Sigmoid colon (tissue), 7 donors: Measurements from ENCODE around the gene CDC5L. TPM values are rescaled to one million over a fixed set of nuclear protein-coding genes. Genes with fewer than 3 reads are reported as not detected.

Experiments used
- DNase-seq: peaks from one replicate; pipeline ENCODE4 v3.0.0-alpha.2; 2019
- H3K27ac ChIP-seq, 4 donors: fragments of 200-600 bp; sonication (generic); one replicate each; pipeline ENCODE4 v1.5.1; 2016 to 2019; ENCODE audit warnings: mild to moderate bottlenecking in 1 of 4
- H3K27me3 ChIP-seq, 3 donors: fragments of 200-600 bp; sonication (generic); one replicate each; pipeline ENCODE4 v1.5.1; 2019; ENCODE audit warnings: mild to moderate bottlenecking in 1 of 3
- H3K36me3 ChIP-seq, 4 donors: fragments of 200-600 bp; sonication (generic); one replicate each; pipeline ENCODE4 v1.5.1; 2016 to 2019
- H3K4me1 ChIP-seq, 4 donors: fragments of 200-600 bp; sonication (generic); one replicate each; pipeline ENCODE4 v1.5.1; 2017 to 2019
- H3K4me3 ChIP-seq, 4 donors: fragments of 200-600 bp; sonication (generic); one replicate each; pipeline ENCODE4 v1.5.1; 2017 to 2019; ENCODE audit warnings: mild to moderate bottlenecking in 2 of 4, moderate library complexity in 1 of 4
- H3K9me3 ChIP-seq, 4 donors: fragments of 200-600 bp in 3 of 4; sonication (generic) in 3 of 4; one replicate each; pipeline versions ENCODE4 v1.5.1 to v1.6.1; 2013 to 2019
- CTCF ChIP-seq, 4 experiments: fragments of 450-650 bp in 3 of 4; fragments of 200-600 bp in 1 of 4; IDR thresholded peaks; one replicate each; pipeline ENCODE4 v1.5.1; 2016 to 2019; ENCODE audit warnings: antibody characterized with exemption in 4 of 4, mild to moderate bottlenecking in 3 of 4, moderate library complexity in 2 of 4
- EP300 ChIP-seq, 4 donors: sonication (generic); formaldehyde crosslinking; IDR thresholded peaks; one replicate each; pipeline ENCODE4 v1.6.1; 2017; ENCODE audit warnings: antibody characterized with exemption in 4 of 4
- POLR2A ChIP-seq, 2 donors: fragments of 450-650 bp; IDR thresholded peaks; one replicate each; pipeline ENCODE4 v1.6.1; 2016; ENCODE audit warnings: antibody characterized with exemption in 2 of 2, mild to moderate bottlenecking in 2 of 2, moderate library complexity in 2 of 2
- POLR2AphosphoS5 ChIP-seq, 4 donors: sonication (generic); formaldehyde crosslinking; IDR thresholded peaks; one replicate each; pipeline ENCODE4 v1.6.1; 2017; ENCODE audit warnings: antibody characterized with exemption in 4 of 4
- WGBS, 2 donors: extraction: QIAGEN DNeasy Blood & Tissue Kit; methylation state at CpG; one replicate each; pipeline ENCODE4 v1.1.7; 2013; 5-methylcytosine and 5-hydroxymethylcytosine counted together
- intact Hi-C: fragments of 100-400 bp; cut with DNase I; formaldehyde crosslinking; loops from one replicate; pipeline ENCODE4 v1.15.1; 2023
- polyA plus RNA-seq, 3 donors: library from polyadenylated mRNA; stranded (reverse); fragments of 200-250 nt; gene quantifications; one replicate each; pipeline ENCODE4 v1.2.3, GENCODE V29; 2013
- total RNA-seq, 4 donors: library from RNA; depleted of rRNA; stranded (reverse); fragments of >200 nt; gene quantifications; one replicate each; pipeline ENCODE4 v1.1.0, GENCODE V29; 2016
- donor health status: healthy with polysubstance abuse.
- donor health status: Bipolar disorder and iron deficiency.
- donor health status: healthy.

The CDC5L gene
- total and polyA plus RNA-seq, 7 donors: 6.6 to 24.6 (median 18.0) TPM

- WGBS, 2 donors: 60 to 69% methylated on average over 2 of the region's 2 CpGs
- intact Hi-C loops: no loop called here
Observed at GRCh38 chr6:44373787-44374186, 13.7 kb upstream of the CDC5L start.

GRCh38 chr6:44375071-44375470, 12.4 kb upstream of the CDC5L start:
- Histone ChIP-seq H3K4me3 (no peak overlapping the region), H3K4me1 (no peaks in the 10 kb centered on the region), H3K27me3 (no peaks in the 10 kb centered on the region), H3K9me3 (no peaks in the 10 kb centered on the region), H3K36me3 (no peaks in the 10 kb centered on the region), H3K27ac (no peak overlapping the region)
- WGBS, 2 donors: 85 to 93% methylated on average over 3 of the region's 3 CpGs
- intact Hi-C loops: no loop called here
- no peak for DNase-seq
- TF ChIP-seq EP300 (IDR thresholded peaks at IDR 0.05): no peak
- TF ChIP-seq POLR2AphosphoS5 (IDR thresholded peaks at IDR 0.05): no peak
- no peak for TF ChIP-seq CTCF (IDR thresholded peaks at IDR 0.05)
- no peak for TF ChIP-seq POLR2A (IDR thresholded peaks at IDR 0.05)

More at GRCh38 chr6:44373787-44374186, 13.7 kb upstream of the CDC5L start:
- H3K4me3 ChIP-seq: no peak overlapping the region
- no peaks in the 10 kb centered on the region for H3K36me3 ChIP-seq
- no peak overlapping the region for H3K27ac ChIP-seq
- DNase-seq: no peak
- TF ChIP-seq CTCF (IDR thresholded peaks at IDR 0.05): no peak
- no peak for TF ChIP-seq EP300 (IDR thresholded peaks at IDR 0.05)
- TF ChIP-seq POLR2AphosphoS5 (IDR thresholded peaks at IDR 0.05): no peak
- TF ChIP-seq POLR2A (IDR thresholded peaks at IDR 0.05): no peak
- H3K9me3 ChIP-seq: no peaks in the 10 kb centered on the region
- no peaks in the 10 kb centered on the region for H3K4me1 ChIP-seq
- H3K27me3 ChIP-seq: no peaks in the 10 kb centered on the region

- Histone ChIP-seq H3K4me3 (no peak overlapping the region), H3K9me3 (no peaks in the 10 kb centered on the region), H3K36me3 (no peaks in the 10 kb centered on the region), H3K4me1 (no peaks in the 10 kb centered on the region), H3K27me3 (no peaks in the 10 kb centered on the region), H3K27ac (no peak overlapping the region)
- no peak for DNase-seq
- intact Hi-C loops: no loop called here
- no peak for TF ChIP-seq CTCF (IDR thresholded peaks at IDR 0.05)
- TF ChIP-seq EP300 (IDR thresholded peaks at IDR 0.05): no peak
- no peak for TF ChIP-seq POLR2A (IDR thresholded peaks at IDR 0.05)
- no peak for TF ChIP-seq POLR2AphosphoS5 (IDR thresholded peaks at IDR 0.05)
- WGBS, 2 donors: 91 to 92% methylated on average over 3 of the region's 3 CpGs
Observed at GRCh38 chr6:44377484-44377883, 10.0 kb upstream of the CDC5L start.

GRCh38 chr6:44377971-44378370, 9.5 kb upstream of the CDC5L start:
- TF ChIP-seq POLR2A (IDR thresholded peaks at IDR 0.05) (no peak), CTCF (IDR thresholded peaks at IDR 0.05) (no peak), EP300 (IDR thresholded peaks at IDR 0.05) (no peak), POLR2AphosphoS5 (IDR thresholded peaks at IDR 0.05) (no peak)
- H3K27ac ChIP-seq: no peak overlapping the region
- no peak for DNase-seq
- no peaks in the 10 kb centered on the region for H3K36me3 ChIP-seq
- WGBS, 2 donors: 37 to 49% methylated on average over 1 of the region's 1 CpG
- no peaks in the 10 kb centered on the region for H3K9me3 ChIP-seq
- no peak overlapping the region for H3K4me3 ChIP-seq
- intact Hi-C loops: no loop called here
- no peaks in the 10 kb centered on the region for H3K27me3 ChIP-seq
- no peaks in the 10 kb centered on the region for H3K4me1 ChIP-seq

GRCh38 chr6:44381739-44382138, 5.8 kb upstream of the CDC5L start:
- DNase-seq: no peak
- peaks cover 0 to 7% (median 7%) of the 10 kb centered on the region in 4 donors for H3K4me1 ChIP-seq
- no peak overlapping the region for H3K4me3 ChIP-seq
- 73 to 74% methylated on average over 2 of the region's 2 CpGs for WGBS, 2 donors
- TF ChIP-seq CTCF (IDR thresholded peaks at IDR 0.05): no peak
- peak in 1 of 4 donors; percentile 22 for TF ChIP-seq POLR2AphosphoS5 (IDR thresholded peaks at IDR 0.05)
- TF ChIP-seq POLR2A (IDR thresholded peaks at IDR 0.05): no peak
- no peak for TF ChIP-seq EP300 (IDR thresholded peaks at IDR 0.05)
- no peaks in the 10 kb centered on the region for H3K9me3 ChIP-seq
- no peaks in the 10 kb centered on the region for H3K27me3 ChIP-seq
- no peak overlapping the region for H3K27ac ChIP-seq
- H3K36me3 ChIP-seq: no peaks in the 10 kb centered on the region
- intact Hi-C loops: no loop called here
